Measurements from ENCODE around the gene TRAF6.

DNA sequence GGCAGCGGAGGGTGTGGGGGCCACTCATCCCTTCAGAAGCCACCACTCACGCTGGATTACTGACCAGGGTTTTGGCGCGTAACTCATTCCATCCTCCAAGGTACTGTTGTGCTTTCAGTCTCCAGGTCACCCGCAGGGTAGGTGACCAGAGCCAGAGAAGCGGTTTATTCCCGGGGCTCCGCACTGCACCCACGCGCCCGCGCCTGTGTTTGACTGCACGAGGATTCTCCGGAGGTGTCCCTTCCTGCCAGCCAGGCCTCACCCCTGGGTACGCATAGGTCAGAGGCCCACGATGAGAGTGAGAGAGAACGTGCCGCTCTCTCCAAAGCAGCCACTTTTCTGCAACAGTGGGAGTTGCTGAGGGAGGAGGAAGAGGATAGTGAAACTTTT is 55.5 kb downstream of the TRAF6 start:
- TF ChIP-seq, protein P1, sequence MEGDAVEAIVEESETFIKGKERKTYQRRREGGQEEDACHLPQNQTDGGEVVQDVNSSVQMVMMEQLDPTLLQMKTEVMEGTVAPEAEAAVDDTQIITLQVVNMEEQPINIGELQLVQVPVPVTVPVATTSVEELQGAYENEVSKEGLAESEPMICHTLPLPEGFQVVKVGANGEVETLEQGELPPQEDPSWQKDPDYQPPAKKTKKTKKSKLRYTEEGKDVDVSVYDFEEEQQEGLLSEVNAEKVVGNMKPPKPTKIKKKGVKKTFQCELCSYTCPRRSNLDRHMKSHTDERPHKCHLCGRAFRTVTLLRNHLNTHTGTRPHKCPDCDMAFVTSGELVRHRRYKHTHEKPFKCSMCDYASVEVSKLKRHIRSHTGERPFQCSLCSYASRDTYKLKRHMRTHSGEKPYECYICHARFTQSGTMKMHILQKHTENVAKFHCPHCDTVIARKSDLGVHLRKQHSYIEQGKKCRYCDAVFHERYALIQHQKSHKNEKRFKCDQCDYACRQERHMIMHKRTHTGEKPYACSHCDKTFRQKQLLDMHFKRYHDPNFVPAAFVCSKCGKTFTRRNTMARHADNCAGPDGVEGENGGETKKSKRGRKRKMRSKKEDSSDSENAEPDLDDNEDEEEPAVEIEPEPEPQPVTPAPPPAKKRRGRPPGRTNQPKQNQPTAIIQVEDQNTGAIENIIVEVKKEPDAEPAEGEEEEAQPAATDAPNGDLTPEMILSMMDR (conservative IDR thresholded peaks at IDR 0.05), result no peak
- no peak for TF ChIP-seq ZFX (IDR thresholded peaks at IDR 0.05)
